Measurements from ENCODE around the gene C16orf95.
"Not testable (repeated sequence)": the region's sequence is repeated elsewhere in the genome, so short reads cannot be mapped to it uniquely, and the experiment has no call there.

Gene C16orf95

DNA sequence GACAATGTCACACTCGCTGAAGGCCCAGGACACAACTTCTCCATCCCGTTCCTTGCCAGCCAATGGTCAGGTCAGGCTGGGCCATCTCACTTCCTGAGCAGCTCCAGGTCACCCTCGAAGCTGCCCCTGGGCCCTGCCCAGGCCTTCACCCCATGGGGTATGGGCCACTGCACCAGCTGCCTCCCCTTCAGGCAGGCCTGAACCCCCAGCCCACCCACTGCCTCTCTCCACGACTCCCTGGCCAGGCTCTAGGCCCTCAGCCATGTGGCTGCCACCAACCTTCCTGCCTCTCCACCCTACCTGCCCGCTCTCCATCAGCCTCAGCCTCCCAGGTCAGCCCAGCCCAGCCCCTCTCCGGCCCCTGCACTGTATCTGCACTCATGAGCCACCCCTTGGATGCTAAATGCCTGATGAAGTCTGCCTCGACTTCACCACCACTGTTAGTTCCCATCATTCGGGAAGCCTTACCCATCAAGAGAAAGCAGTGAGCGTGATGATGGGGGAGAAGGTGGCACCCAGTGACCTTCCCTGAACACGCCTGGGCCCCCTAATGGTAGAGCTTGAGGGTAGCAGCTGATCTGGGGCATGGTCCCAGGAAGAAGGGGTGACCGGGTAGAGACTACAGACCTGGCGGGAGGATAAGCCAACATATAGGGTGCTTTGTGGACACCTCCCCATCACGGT lies 30.9 kb upstream of the C16orf95 start:
- no peak overlapping the region for H3K4me3 ChIP-seq (ENCODE audit: low read depth, low read length)

DNA sequence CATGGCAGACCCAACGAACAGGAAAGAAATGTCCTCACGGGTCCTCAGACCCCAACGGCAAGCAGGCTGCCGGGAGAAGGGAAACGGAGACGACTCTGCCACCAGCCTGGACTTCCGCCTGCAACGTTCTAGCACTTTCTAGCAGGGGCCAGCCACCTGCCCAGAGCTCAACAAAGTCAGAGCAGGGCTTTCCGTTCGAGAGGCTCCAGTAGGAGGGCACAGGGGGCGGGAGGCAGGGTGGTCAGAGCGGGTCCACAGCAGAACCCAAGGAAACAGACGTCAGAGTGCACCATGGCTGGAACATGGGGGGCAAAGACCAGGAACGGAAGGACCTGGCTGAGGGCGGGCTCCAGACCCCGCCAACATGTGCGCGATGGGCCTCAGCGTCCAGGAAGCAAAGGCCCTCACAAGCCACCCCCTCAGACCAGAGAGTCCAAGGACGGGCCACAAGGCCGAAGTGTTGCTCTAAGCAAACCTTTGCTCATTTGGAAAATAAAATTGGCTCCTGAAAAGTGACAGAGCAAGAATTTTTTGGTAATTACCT lies 29.4 kb upstream of the C16orf95 start:
- no peak overlapping the region for H3K4me3 ChIP-seq (ENCODE audit: low read depth, low read length)

- no peak overlapping the region for H3K4me3 ChIP-seq (ENCODE audit: low read depth, low read length)
These were observed 28.7 kb upstream of the C16orf95 start for GRCh38 chr16:87345726-87346424.

DNA sequence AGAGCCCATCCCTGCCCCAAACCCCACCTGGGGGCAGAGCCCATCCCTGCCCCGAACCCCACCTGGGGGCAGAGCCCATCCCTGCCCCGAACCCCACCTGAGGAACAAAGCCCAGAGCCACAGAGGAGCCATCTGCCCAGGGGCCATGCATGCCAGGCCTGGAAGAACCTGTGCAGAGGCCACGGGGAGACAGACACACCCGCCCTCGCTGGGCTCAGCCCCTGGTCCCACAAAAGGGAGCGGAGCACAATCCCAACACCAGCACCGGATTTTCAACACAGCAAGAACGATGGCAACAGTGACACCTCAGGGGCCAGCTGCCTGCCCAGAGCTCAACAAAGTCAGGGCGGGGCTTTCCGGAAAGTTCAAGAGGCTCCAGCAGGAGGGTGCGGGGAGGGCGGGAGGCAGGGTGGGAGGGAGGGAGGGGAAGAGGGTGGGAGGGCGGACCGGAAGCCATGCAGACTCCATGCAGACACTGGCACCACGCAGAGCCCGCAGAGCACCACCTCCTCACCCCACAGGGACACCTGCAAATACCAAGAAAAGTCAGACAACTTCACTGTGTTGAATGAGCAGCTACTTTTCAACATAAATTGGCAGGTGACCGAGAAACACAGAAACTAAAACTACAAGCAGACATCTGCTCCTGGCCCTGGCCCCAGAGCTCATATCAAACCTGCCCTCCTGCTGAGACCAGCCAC lies 27.9 kb upstream of the C16orf95 start:
- H3K4me3 ChIP-seq (ENCODE audit: low read depth, low read length), result no peak overlapping the region

GRCh38 chr16:87344165-87344930 lies 27.2 kb upstream of the C16orf95 start:
- no peak overlapping the region for H3K4me3 ChIP-seq (ENCODE audit: low read depth, low read length)

- H3K4me3 ChIP-seq (ENCODE audit: low read depth, low read length), result no peak overlapping the region
These were observed 26.5 kb upstream of the C16orf95 start for GRCh38 chr16:87343753-87344050.

GRCh38 chr16:87342978-87343752 lies 26.0 kb upstream of the C16orf95 start:
- no peak overlapping the region for H3K4me3 ChIP-seq (ENCODE audit: low read depth, low read length)

- no peak overlapping the region for H3K4me3 ChIP-seq (ENCODE audit: low read depth, low read length)
These were observed 25.3 kb upstream of the C16orf95 start for GRCh38 chr16:87342504-87342903.

DNA sequence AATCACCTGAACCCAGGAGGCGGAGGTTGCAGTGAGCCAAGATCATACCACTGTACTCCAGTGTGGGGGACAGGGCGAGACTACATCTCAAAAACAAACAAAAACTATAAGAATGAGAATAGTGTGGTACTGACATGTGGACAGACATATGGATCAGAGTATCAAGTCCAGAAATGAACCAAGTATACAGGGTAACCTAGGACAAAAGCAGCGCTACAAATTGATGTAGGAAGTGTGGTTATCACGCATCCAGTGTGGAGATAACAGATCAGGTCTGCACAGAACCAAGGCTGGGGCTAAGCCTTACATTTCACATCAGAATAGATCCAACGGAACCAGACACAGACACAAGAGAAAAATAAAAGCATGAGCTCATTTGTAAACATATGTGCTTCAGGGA lies 23.0 kb upstream of the C16orf95 start:
- no peak overlapping the region for H3K4me3 ChIP-seq (ENCODE audit: low read depth, low read length)

DNA sequence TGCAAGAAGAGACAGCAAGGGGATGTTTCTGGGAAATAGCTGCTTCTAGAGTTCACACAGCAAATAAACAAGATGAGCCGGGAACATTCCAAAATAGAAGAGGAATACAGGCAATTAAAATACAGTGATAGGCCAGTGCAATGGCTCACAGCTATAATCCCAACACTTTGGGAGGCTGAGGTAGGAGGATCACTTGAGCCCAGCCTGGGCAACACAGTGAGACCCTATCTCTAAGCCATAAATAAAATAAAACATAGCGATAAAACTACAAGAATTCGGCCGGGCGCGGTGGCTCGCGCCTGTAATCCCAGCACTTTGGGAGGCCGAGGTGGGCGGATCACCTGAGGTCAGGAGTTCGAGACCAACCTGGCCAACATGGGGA lies 22.5 kb upstream of the C16orf95 start:
- H3K4me3 ChIP-seq (ENCODE audit: low read depth, low read length), result not testable (repeated sequence)

- no peak overlapping the region for H3K4me3 ChIP-seq (ENCODE audit: low read depth, low read length)
These were observed 22.0 kb upstream of the C16orf95 start for GRCh38 chr16:87339086-87339723.

DNA sequence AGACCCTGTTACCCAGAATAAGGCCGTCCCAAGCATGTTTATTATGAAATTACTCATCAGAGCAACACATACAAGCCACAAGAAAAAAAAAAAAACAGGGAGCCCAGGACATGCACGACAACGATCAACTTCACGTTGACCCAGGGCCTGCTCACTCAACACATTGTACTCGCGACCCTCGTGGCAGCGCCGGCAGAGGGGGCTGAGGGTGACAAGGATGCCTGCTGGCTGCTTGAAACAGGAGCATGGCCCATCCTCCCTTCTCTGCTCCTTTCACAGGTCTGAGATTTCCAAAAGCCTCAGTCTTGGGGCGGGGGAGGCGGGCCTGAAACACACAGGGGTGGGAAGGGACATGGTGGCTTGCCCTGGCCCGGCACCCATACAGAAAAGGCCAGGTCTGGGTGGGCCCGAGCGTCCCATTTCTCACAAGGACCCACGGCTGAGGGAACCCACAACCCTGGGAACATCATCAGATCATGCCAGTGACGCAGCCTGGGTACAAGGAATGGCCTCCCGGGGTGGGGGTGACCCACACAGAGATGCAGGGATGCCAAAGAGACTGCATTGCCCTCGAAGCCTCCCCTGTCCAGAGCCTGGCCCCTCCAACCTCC lies 21.1 kb upstream of the C16orf95 start:
- no peak overlapping the region for H3K4me3 ChIP-seq (ENCODE audit: low read depth, low read length)

DNA sequence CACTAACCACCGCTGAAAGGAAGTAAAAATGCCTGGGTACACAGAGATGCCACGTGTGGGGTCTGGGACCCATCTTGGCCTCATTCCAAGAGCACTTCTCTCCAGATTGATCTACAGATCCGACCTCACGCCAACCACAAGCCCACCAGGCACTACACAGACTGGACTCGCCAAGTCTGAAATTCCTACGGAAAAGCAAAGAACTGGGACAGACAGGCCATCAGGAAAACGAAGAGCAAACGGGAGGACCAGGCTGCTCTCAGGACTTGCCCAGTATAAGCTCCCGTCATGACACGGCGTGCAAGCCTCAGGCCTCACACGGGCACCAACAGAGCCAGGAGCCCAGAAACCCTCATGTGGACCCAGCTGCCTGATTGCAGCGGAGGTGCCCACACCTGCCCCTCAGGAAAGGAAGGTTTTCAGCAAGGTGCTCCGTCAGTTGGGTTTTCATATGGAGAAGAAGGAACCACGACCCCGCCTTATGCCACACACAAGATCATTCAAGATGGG lies 20.1 kb upstream of the C16orf95 start:
- H3K4me3 ChIP-seq (ENCODE audit: low read depth, low read length), result no peak overlapping the region

- no peak overlapping the region for H3K4me3 ChIP-seq (ENCODE audit: low read depth, low read length)
These were observed 19.4 kb upstream of the C16orf95 start for GRCh38 chr16:87336434-87337240.

DNA sequence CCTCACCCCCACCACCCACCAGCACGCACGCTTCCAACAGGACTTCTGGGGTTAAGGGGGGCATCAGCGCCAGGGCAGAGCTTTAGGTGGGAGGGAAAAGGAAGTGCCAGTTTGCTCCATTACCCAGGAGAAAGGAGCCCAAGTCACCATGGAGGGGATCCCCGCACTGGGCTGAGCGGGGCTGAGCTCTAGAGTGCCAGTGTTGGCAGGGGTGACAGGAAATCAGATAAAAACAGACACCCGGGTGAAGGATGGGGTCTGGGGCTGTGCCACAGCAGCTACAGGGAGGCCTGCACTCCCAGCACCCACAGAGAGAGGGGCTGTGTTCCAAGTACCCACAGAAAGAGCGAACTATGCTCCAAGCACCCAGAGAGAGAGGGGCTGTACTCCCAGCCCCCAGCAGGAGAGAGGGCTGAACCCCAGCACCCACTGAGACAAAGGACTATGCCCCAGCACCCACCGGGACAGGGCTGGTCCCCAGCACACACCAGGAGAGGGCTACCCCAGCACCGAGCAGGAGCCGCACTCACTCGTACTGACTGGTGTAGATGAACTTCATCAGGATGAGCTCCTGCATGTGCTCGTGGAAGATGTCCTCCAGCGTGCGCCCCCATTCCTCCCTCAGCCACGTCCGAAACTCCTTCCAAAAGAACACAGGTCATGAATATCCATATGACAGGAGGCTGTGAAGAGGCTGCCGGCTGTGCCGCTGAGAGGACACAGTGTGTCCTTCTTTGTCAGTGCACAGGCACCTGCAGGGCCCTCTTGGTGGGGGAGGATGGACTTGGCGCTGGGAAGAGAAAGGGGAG lies 18.6 kb upstream of the C16orf95 start:
- no peak overlapping the region for H3K4me3 ChIP-seq (ENCODE audit: low read depth, low read length)

GRCh38 chr16:87334651-87335624 lies 17.7 kb upstream of the C16orf95 start:
- H3K4me3 ChIP-seq (ENCODE audit: low read depth, low read length), result no peak overlapping the region

Data from iPS-11a (cell line).